ENCODE results near the gene NDEL1.

- TF ChIP-seq CTCF (IDR thresholded peaks at IDR 0.05) (no peak), POLR2A (IDR thresholded peaks at IDR 0.05) (no peak)
Observed at GRCh38 chr17:8459107-8459506, 23.4 kb downstream of the NDEL1 start.

Measured in right lobe of liver (tissue), 4 donors.